Glomerular endothelial cell (primary cell): ENCODE measurements around the gene ADGRD2. TPM values are rescaled to one million over a fixed set of nuclear protein-coding genes. Genes with fewer than 3 reads are reported as not detected.

ENCODE experiments used
- DNase-seq: peaks from one replicate; pipeline ENCODE4 v3.0.0-alpha.2; 2011; ENCODE audit warnings: low read depth, low spot score; ENCODE audit errors: extremely low read depth
- total RNA-seq: library from RNA; depleted of rRNA; stranded (reverse); fragments of >200 nt; gene quantifications from 2 replicates; pipeline ENCODE4 v1.2.3, GENCODE V29; 2015

The ADGRD2 gene
- total RNA-seq, 1 donor from 2014 or later: not detected

- DNase-seq: no peak
These were observed 6.3 kb downstream of the ADGRD2 start for GRCh38 chr9:124456341-124457078.

DNA sequence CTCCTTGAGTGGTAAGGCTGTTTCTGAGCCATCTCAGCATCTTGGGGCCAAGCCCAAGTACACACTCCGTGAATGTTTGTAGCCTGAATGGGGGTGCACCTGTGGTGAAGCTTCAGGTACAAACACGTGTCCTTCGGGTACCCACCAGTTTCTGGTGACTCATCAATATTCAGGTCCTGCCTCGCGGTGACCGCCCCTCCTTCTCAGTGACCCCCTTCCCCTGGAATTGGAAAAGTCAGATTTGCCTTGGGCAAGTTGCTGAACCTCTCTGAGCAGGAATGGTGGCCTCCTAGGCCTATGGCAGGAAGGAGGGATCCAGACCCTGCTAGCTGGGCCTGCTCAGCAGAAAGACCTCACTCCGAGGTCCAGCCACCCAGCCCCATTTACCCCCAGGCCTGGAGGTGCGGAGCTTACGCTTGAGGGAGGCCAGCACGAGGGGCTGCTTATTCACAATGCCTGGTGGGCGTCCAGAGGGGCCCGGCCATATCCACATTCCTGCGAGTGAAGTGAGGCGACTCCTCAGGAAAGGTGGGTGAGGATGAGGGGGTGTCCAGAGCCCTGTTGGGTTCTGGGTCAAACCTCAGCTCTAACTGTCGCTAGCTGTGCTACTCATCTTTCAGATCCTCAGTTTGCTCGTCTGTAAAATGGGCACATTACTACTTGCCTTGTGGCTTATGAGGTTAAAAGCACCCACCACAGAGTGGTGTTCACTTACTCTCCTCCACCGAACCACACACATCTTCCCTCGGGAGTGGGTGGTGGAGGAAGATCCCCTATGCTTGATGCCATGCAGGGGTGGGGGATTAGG, 7.0 kb downstream of the ADGRD2 start:
- DNase-seq: no peak

- DNase-seq: no peak
These were observed 7.7 kb downstream of the ADGRD2 start for GRCh38 chr9:124457887-124458431.

DNA sequence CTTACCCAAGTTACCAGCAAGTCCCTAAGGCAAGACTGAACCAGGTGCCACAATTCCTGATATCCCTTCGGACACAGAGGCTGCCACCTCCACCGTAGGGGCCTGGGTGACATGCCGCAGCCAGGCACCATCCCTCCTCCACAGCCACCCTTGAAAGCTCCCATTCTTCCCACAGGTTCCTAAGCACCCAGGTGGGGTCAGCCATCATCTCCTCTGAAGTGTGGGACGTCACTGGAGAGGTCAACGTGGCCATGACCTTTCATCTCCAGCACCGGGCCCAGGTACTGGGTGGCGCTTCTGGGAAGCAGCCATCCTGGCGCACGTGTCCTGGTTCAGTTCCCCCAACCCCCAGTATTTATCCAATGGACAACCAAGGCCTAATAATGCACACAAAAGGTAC, 8.2 kb downstream of the ADGRD2 start:
- no peak for DNase-seq

DNA sequence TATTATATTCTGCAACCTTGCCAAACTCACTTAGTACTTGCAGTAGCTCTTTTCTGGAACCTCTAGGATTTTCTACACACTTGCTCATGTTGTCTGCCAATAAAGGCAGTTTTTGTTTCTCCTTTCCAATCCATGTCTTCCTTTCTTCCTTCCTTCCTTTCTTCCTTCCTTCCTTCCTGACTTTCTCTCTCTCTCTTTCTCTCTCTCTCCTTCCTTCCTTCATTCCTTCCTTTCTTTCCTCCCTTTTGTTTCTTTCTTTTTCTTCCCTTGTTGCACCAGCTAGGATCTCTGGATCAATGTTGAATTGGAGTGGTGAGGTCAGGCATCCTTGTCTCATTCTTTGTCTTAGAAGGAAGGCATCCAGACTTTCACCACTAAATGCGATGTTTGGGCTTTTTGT, 12.5 kb downstream of the ADGRD2 start:
- no peak for DNase-seq

DNA sequence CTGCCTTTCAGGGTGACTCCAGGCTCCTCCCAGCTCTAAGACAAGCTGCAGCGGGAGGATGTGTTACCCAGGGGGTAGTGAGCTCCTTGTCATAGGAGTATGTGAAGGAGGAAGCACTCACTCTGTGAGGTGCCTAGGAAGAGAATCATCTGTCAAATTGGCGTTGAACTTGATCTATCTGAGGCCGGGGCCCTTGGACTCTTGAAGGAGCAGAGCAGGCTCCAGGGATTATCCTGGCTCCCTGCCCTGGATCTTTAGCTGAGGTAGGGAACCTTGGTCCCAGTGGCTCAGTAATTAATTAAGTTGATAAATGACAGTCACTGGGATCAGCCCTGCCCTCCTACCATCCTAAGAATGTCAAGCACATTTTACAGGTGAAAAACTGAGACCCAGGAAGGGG, 15.5 kb downstream of the ADGRD2 start:
- DNase-seq: no peak

- DNase-seq: no peak
These were observed 17.3 kb downstream of the ADGRD2 start for GRCh38 chr9:124467410-124468060.

DNA sequence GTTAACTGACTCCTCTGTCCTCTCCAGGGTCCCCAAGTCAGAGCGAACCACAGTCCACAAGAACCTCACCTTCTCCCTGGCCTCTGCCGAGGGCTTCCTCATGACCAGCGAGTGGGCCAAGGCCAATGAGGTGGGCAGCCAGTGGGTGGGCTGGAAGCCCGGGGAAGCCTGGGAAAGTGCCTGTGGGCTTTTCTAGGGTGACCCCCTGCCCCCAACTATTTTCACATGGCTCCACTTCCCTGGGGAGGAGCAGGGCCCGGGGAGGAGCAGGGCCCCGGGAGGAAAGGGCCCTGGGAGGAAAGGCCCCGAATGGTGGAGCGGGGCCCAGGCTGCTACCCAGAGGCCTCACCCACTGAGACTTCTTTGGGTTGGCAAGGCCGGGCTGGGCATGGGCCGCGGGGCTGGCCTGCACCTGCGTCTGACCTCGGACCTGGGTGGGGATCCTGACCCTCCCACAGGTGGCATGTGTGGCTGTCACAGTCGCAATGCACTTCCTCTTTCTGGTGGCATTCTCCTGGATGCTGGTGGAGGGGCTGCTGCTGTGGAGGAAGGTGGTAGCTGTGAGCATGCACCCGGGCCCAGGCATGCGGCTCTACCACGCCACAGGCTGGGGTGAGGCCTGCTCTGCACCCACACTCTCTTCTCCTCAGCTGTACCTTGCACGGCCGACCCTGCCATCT, 17.9 kb downstream of the ADGRD2 start:
- DNase-seq: no peak

GRCh38 chr9:124469011-124469832, 19.0 kb downstream of the ADGRD2 start:
- DNase-seq: no peak

DNA sequence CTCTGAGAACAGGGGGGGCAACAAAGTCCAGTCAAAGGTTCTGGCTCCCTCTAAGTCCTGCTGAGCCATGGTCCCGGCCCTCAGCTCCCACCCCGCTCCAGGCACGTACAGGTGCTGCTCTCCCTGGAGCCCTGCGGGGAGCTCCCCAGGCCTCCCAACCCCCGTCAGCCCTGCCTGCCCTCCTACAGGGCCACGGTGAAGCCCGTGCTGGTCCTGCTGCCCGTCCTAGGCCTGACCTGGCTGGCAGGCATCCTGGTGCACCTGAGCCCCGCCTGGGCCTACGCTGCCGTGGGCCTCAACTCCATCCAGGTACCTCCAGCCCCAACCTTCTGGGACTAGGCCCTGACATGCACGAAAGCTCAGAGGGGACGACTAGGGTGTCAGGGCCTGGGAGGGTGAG, 20.1 kb downstream of the ADGRD2 start:
- DNase-seq: no peak

DNA sequence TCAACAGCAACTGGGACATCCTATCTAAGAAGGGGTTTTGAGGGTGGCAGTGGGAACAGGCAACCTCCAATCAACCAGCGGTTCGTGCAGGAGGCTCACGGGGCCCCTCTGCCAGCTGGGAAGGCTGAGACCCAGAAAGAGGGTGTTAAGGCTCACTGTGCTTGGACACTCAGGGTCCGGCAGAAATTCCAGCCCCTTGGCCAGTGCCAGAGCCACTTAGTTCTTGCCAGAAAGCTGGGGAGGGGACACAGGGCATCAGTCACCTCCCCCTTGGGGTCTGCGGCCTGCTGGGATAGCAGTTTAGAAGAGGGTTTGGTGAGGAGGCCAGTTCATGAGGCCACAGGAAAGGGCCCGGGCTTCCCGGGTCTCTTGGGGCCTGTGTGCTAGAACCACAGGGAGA, 20.5 kb downstream of the ADGRD2 start:
- no peak for DNase-seq

- DNase-seq: no peak
These were observed 21.5 kb downstream of the ADGRD2 start for GRCh38 chr9:124471761-124472160.

GRCh38 chr9:124472770-124473169, 22.5 kb downstream of the ADGRD2 start:
- DNase-seq: no peak

GRCh38 chr9:124473310-124473709, 23.1 kb downstream of the ADGRD2 start:
- no peak for DNase-seq

DNA sequence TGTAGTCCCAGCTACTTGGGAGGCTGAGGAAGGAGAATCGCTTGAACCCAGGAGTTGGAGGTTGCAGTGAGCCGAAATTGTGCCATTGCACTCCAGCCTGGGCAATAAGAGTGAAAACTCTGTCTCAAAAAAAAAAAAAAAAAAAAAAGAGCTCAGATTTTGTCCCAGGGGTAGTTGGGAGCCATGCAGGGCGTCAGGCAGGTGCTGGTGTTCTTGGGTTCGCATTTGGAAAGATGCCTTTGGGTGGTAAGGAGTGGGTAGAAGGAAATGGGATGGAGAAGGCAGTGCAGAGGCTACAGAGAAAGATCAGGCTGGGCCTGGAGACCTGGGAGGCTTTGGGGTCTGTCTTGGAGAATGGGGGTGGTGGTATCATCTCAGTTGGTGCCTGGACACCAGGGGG, 23.9 kb downstream of the ADGRD2 start:
- DNase-seq: no peak

DNA sequence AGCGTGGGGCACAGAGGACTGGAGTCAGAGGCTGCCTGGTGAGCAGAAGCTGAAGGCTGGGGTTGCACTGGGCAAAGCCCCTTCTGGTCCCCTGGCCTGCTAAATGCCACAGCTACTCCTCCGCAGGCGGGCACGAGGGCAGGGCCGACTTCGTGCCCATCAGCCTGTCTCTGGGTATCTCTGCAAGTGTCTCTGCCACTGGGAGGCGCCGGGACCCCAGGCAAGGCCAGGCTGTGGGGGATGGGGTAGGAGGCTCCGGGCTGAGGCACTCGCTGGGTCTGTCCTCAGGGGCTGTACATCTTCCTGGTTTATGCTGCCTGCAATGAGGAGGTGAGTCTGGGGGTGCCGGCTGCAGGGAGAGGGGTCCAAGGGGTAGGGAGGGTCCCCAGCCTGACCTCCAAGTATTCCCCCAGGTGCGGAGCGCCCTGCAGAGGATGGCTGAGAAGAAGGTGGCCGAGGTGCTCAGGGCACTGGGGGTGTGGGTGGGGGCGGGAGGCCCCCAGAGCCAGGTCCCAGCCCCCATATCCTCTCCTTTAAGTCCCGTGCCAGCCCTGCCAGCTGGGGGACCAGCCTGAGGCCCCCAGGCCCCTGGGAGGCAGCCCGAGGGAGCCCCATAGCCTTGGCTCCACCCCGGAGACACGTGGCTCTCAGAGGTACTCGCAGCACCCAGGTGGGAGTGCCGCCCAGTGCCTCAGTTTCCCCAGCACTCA, 25.1 kb downstream of the ADGRD2 start:
- no peak for DNase-seq

DNA sequence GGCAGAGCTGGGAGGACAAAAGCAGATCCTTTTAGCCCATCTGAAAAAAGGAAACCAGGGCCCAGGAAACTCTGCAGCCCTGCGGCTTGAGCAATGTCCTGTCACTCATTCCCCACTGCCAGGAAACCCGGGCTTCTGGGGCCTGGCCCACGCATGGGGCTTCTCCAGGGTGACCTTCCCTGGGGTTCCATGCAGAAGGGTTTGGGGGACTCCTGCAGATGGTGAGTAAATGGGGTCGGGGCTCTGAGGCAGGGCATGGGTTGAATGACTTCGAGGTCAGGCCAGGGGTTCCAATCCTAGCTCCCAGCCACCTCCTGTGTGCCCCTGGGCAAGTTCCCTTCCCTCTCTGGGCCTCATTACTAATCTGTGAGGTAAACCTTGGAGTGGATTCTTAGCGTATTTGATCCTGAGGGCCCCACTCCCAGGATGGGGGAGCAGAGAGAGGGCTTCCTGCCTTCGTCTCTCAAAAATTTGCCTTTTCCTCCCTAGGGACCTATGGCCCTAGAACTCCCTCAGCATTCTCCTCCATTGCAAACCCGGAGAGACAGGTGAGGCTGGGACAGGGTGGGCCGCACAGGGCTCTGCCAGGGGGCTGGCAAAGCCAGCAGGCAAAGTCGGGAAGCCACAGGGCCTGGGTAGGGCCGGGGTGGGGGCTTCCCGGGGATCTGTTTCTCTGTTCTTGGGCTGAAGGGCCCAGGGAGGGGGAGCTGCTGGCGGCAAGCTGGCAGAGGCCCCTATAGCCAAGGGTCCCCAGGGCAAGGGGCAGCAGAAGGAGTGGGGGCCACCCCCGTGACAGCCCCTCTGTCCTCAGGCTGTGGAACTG, 25.8 kb downstream of the ADGRD2 start:
- DNase-seq: no peak

DNA sequence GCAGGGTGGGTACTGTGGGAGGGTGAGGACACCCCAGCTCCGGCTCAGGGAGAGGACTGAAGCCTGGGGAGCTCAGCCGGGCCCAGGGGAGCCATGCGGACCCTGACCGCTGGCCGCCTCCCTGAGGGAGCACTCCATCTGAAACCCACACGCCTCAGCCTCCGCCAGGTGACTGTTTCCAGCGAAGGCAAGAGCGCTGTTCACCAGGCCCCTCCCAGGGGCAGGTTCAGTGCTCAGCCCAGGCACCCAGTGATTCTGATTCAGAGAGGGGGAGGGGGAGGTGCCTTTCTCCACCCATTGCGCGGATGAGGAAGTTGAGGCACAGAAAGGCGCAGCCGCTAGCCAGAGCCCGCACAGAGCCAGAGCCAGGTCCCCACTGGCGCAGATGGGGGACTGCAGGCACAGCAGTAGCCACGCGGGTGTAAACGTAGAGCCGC, 27.0 kb downstream of the ADGRD2 start:
- DNase-seq: no peak
